T-cell (primary cell): ENCODE data around the gene TEAD1. TPM values are rescaled to one million over a fixed set of nuclear protein-coding genes. Genes with fewer than 3 reads are reported as not detected.

Source experiments
- ATAC-seq, 4 experiments: fragments of 200-7000 bp in 3 of 4; fragments of 150-1000 bp in 1 of 4; cut with Tn5 transposase; replicated peaks in 1 of 4; 1 replicate in 3 of 4; 2 replicates in 1 of 4; pipeline ENCODE4 v1.10.0; 2021; ENCODE audit warnings: moderate library complexity in 3 of 4, mild to moderate bottlenecking in 2 of 4, moderate number of reproducible peaks in 1 of 4
- CTCF ChIA-PET, 2 donors: fragments of 300-600 bp; sonication (Branson Sonifier 250); formaldehyde crosslinking; loops; one replicate each; lab custom pipeline; 2022; ENCODE audit warnings: antibody characterized with exemption in 2 of 2; lab: Charles Lee
- POLR2A ChIA-PET, 2 donors: fragments of 300-600 bp; sonication (Branson Sonifier 250); formaldehyde crosslinking; loops; one replicate each; lab custom pipeline; 2022; ENCODE audit warnings: antibody characterized with exemption in 2 of 2; lab: Charles Lee
- DNase-seq, 35 experiments: peaks; one replicate each; pipeline versions ENCODE4 v3.0.0 to v3.0.0-alpha.2; 2013 to 2023
- H3K27ac ChIP-seq: one replicate; pipeline ENCODE4 v1.5.1; 2013; ENCODE audit warnings: low read length
- H3K27me3 ChIP-seq, 2 experiments: replicated peaks in 1 of 2; 1 replicate in 1 of 2; 2 replicates in 1 of 2; pipeline versions ENCODE4 v1.6.1 to v1.7.0; 2013; ENCODE audit warnings: low read length in 1 of 2, mixed read lengths in 1 of 2; ENCODE audit not compliant: control insufficient read depth in 2 of 2, insufficient read depth in 2 of 2; ENCODE audit errors: extremely low read depth in 1 of 2
- H3K36me3 ChIP-seq, 2 donors: 1 replicate in 1 of 2; 2 replicates in 1 of 2; pipeline versions ENCODE4 v1.6.1 to v1.7.0; 2013; ENCODE audit warnings: low read length in 1 of 2; ENCODE audit not compliant: control insufficient read depth in 2 of 2, insufficient read depth in 1 of 2; ENCODE audit errors: extremely low read depth in 1 of 2
- H3K4me1 ChIP-seq, 2 experiments: 1 replicate in 1 of 2; 2 replicates in 1 of 2; pipeline versions ENCODE4 v1.6.1 to v1.7.0; 2013; ENCODE audit warnings: low read length in 2 of 2, mixed read lengths in 1 of 2; ENCODE audit not compliant: insufficient read depth in 2 of 2, control insufficient read depth in 1 of 2; ENCODE audit errors: extremely low read depth in 1 of 2
- H3K4me3 ChIP-seq, 2 donors: 1 replicate in 1 of 2; 2 replicates in 1 of 2; pipeline versions ENCODE4 v1.5.1 to v1.7.0; 2013; ENCODE audit warnings: mild to moderate bottlenecking in 2 of 2, low read length in 1 of 2, moderate library complexity in 1 of 2; ENCODE audit not compliant: control insufficient read depth in 1 of 2; ENCODE audit errors: extremely low read depth in 1 of 2
- H3K9me3 ChIP-seq: 2 replicates; pipeline ENCODE4 v1.7.0; 2013
- H3K27ac Mint-ChIP-seq, 2 donors: one replicate each; pipeline ENCODE4 v1.8.0; 2020 to 2021; ENCODE audit warnings: mild to moderate bottlenecking in 2 of 2, mixed read lengths in 2 of 2
- H3K27me3 Mint-ChIP-seq, 2 donors: one replicate each; pipeline ENCODE4 v1.8.0; 2021 to 2022; ENCODE audit warnings: mixed read lengths in 2 of 2
- H3K36me3 Mint-ChIP-seq: one replicate; pipeline ENCODE4 v1.8.0; 2021; ENCODE audit warnings: mixed read lengths
- H3K4me1 Mint-ChIP-seq, 3 donors: one replicate each; pipeline ENCODE4 v1.8.0; 2020 to 2022; ENCODE audit warnings: mixed read lengths in 3 of 3, mild to moderate bottlenecking in 1 of 3
- H3K4me3 Mint-ChIP-seq, 3 donors: one replicate each; pipeline ENCODE4 v1.8.0; 2020 to 2022; ENCODE audit warnings: mild to moderate bottlenecking in 3 of 3, mixed read lengths in 3 of 3, moderate library complexity in 3 of 3
- H3K9me3 Mint-ChIP-seq, 3 donors: one replicate each; pipeline ENCODE4 v1.8.0; 2020 to 2022; ENCODE audit warnings: mixed read lengths in 3 of 3
- WGBS: methylation state at CpG from one replicate; pipeline ENCODE4 v1.1.5; 2013; ENCODE audit warnings: missing lambda C conversion rate; ENCODE audit not compliant: insufficient coverage; 5-methylcytosine and 5-hydroxymethylcytosine counted together
- total RNA-seq, 35 experiments: library from RNA in 6 of 35; stranded (reverse) in 6 of 35; fragments of 120-200 nt in 1 of 35; gene quantifications; one replicate each; pipeline versions ENCODE4 v1.2.1 to v1.2.4 and lab custom pipeline; 2013 to 2026

TEAD1 gene
- total RNA-seq, 5 donors from 2014 or later (not counting 1 experiment from before 2014, with no cell fraction given) = 0.20 to 0.72 (median 0.44) TPM; not detected in 1

DNA sequence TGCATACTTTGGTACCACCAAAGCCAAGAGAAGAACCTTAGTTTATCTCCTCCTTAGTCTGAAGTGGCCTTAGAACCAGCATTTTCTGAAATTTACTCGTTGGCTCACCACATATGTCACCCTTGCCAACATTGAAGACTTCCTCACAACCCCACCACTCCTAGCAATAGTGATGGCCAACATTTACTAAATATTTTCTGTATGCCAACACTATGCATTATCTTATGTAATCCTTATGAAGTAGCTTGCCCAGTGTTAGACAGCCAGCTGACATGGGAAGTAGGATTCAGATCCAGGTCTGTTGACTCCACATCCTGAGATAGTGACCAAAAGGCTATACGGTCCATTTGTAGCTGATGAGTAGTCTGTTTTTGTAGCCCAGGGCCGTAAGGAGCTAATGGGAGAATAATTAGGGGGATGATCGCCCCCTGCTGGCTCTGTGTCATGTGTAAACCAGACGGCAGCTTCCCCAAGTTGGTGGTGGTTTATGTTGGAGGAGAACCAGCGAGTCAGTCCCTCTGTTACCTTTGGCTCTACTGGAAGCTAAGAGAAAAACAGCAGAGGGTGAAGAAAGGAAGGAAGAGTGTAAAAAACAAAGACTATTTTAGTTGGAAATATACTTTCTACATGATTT is 214.4 kb downstream of the TEAD1 start:
- Histone ChIP-seq H3K36me3 (no peaks in the 10 kb centered on the region), H3K4me3 (no peak overlapping the region), H3K4me1 (no peaks in the 10 kb centered on the region), H3K27me3 (peaks cover 2 to 6% of the 10 kb centered on the region in 2 experiments), H3K27ac (no peak overlapping the region), H3K9me3 (no peaks in the 10 kb centered on the region)
- Mint-ChIP-seq H3K27me3 (peaks cover 12 to 18% of the 10 kb centered on the region in 2 donors), H3K9me3 (no peaks in the 10 kb centered on the region), H3K4me1 (no peaks in the 10 kb centered on the region), H3K27ac (no peak overlapping the region), H3K4me3 (no peak overlapping the region), H3K36me3 (no peaks in the 10 kb centered on the region)
- ATAC-seq (peak in 3 of 4 experiments; percentile 41 to 68 (median 48)), DNase-seq (peak in 34 of 35 experiments; percentile 4 to 77 (median 54))
- ChIA-PET CTCF (interaction anchor here (0.5 to 5.6 kb wide), 15 partner anchors 9 to 1179 kb away, joined by 3 to 94 read pairs (median 4); no protein-coding TSS in a partner anchor), POLR2A (no interaction called here)
- WGBS = 49% methylated on average over 2 of the region's 6 CpGs

GRCh38 chr11:12889243-12889642 is 215.0 kb downstream of the TEAD1 start:
- H3K4me3 ChIP-seq = no peak overlapping the region
- 48% methylated on average over 2 of the region's 5 CpGs for WGBS
- no peak for DNase-seq
- no peaks in the 10 kb centered on the region for H3K4me1 ChIP-seq
- ATAC-seq = no peak
- POLR2A ChIA-PET = no interaction called here
- no peaks in the 10 kb centered on the region for H3K36me3 ChIP-seq
- no peak overlapping the region for H3K27ac ChIP-seq
- peaks cover 12 to 15% of the 10 kb centered on the region in 2 donors for H3K27me3 Mint-ChIP-seq
- peak overlapping the region in 1 of 2 donors; percentile 73 for H3K27ac Mint-ChIP-seq
- no peaks in the 10 kb centered on the region for H3K9me3 Mint-ChIP-seq
- H3K4me1 Mint-ChIP-seq = no peaks in the 10 kb centered on the region
- H3K4me3 Mint-ChIP-seq = no peak overlapping the region
- peaks cover 2 to 9% of the 10 kb centered on the region in 2 experiments for H3K27me3 ChIP-seq
- H3K9me3 ChIP-seq = no peaks in the 10 kb centered on the region
- no peaks in the 10 kb centered on the region for H3K36me3 Mint-ChIP-seq
- CTCF ChIA-PET = interaction anchor here (0.6 to 5.6 kb wide), 11 partner anchors 9 to 601 kb away, joined by 3 to 94 read pairs (median 4); no protein-coding TSS in a partner anchor

DNA sequence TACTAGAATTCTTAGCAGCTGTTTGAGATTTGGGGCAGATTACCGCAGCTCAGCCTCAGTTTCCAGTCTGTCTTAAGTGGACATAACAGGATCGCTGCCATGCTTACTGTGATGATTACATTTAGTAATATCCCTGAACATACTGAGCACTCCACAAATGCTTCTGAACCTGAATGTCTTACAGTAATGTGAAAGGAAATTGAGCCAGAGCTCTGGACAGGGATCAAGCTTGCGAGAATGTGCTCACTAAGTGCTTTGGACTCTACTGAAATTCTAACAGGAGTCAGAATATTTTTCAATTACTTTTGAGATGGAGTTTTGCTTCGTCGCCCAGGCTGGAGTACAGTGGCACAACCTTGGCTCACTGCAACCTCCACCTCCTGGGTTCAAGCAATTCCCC is 216.3 kb downstream of the TEAD1 start:
- no peak for DNase-seq
- ChIA-PET CTCF (interaction anchor here (0.6 to 5.6 kb wide), 6 partner anchors 12 to 806 kb away, joined by 3 to 94 read pairs (median 3); no protein-coding TSS in a partner anchor), POLR2A (no interaction called here)
- H3K27me3 Mint-ChIP-seq = peaks cover 16% of the 10 kb centered on the region in 2 donors
- no peaks in the 10 kb centered on the region for H3K36me3 ChIP-seq
- H3K36me3 Mint-ChIP-seq = no peaks in the 10 kb centered on the region
- no peaks in the 10 kb centered on the region for H3K9me3 Mint-ChIP-seq
- no peak for ATAC-seq
- H3K9me3 ChIP-seq = no peaks in the 10 kb centered on the region
- H3K4me1 Mint-ChIP-seq = no peaks in the 10 kb centered on the region
- no peak overlapping the region for H3K4me3 Mint-ChIP-seq
- H3K27me3 ChIP-seq = peaks cover 2 to 12% of the 10 kb centered on the region in 2 experiments
- no peaks in the 10 kb centered on the region for H3K4me1 ChIP-seq
- no peak overlapping the region for H3K27ac Mint-ChIP-seq
- 100% methylated on average over 1 of the region's 5 CpGs for whole genome bisulfite sequencing
- no peak overlapping the region for H3K4me3 ChIP-seq
- H3K27ac ChIP-seq = no peak overlapping the region

- POLR2A ChIA-PET = no interaction called here
- 36% methylated on average over 5 of the region's 12 CpGs for WGBS
Observed at GRCh38 chr11:12893787-12894672, 219.8 kb downstream of the TEAD1 start.

DNA sequence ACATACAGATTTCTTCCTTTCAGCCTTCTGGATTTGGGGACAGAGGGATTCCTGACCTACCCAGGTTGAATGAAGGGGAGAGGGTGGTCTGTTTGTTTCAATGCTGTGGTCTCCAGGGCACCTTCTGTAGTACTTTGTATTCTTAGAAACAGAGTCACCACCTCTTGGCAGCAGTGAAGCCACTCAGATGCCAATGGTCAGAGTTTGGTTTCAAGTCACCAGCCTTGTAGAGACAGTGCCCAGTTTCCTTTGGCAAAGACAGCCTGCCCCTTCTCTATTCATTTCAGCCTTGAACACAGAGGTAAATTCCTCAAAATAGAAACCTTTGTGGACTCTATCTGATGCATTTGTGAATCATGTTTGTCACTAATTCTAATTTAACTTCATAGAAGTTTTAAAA is 223.2 kb downstream of the TEAD1 start:
- Histone ChIP-seq H3K27me3 (peaks cover 0 to 7% of the 10 kb centered on the region in 2 experiments), H3K4me3 (no peak overlapping the region), H3K36me3 (no peaks in the 10 kb centered on the region), H3K9me3 (no peaks in the 10 kb centered on the region), H3K27ac (no peak overlapping the region), H3K4me1 (no peaks in the 10 kb centered on the region)
- no peak for DNase-seq
- Mint-ChIP-seq H3K27me3 (peaks cover 17 to 20% of the 10 kb centered on the region in 2 donors), H3K4me1 (no peaks in the 10 kb centered on the region), H3K27ac (no peak overlapping the region), H3K4me3 (no peak overlapping the region), H3K36me3 (no peaks in the 10 kb centered on the region), H3K9me3 (no peaks in the 10 kb centered on the region)
- POLR2A ChIA-PET = no interaction called here
- CTCF ChIA-PET = interaction anchor here in 1 of 2 donors (0.6 to 1.1 kb wide), 3 partner anchors 9 to 815 kb away, joined by 3 to 5 read pairs (median 4); no protein-coding TSS in a partner anchor
- ATAC-seq = no peak

More at GRCh38 chr11:12893787-12894672, 219.8 kb downstream of the TEAD1 start:
- Histone ChIP-seq H3K27ac (no peak overlapping the region), H3K4me3 (no peak overlapping the region), H3K9me3 (no peaks in the 10 kb centered on the region), H3K4me1 (no peaks in the 10 kb centered on the region), H3K27me3 (peaks cover 2 to 11% of the 10 kb centered on the region in 2 experiments), H3K36me3 (no peaks in the 10 kb centered on the region)
- Mint-ChIP-seq H3K27me3 (peaks cover 17% of the 10 kb centered on the region in 2 donors), H3K4me3 (no peak overlapping the region), H3K36me3 (no peaks in the 10 kb centered on the region), H3K9me3 (no peaks in the 10 kb centered on the region), H3K27ac (no peak overlapping the region), H3K4me1 (no peaks in the 10 kb centered on the region)
- DNase-seq (peak in 29 of 35 experiments; percentile 5 to 62 (median 34)), ATAC-seq (peak in 2 of 4 experiments; percentile 35 to 50)
- CTCF ChIA-PET = interaction anchor here in 1 of 2 donors (0.5 to 0.8 kb wide), 3 partner anchors 17 to 563 kb away, joined by 3 to 5 read pairs (median 4); no protein-coding TSS in a partner anchor

- H3K4me3 Mint-ChIP-seq = no peak overlapping the region
Observed at GRCh38 chr11:12897867-12898266, 223.6 kb downstream of the TEAD1 start.

More at GRCh38 chr11:12897867-12898266, 223.6 kb downstream of the TEAD1 start:
- Mint-ChIP-seq H3K9me3 (no peaks in the 10 kb centered on the region), H3K4me1 (no peaks in the 10 kb centered on the region), H3K27ac (no peak overlapping the region), H3K27me3 (peaks cover 17 to 20% of the 10 kb centered on the region in 2 donors), H3K36me3 (no peaks in the 10 kb centered on the region)
- ChIA-PET CTCF (interaction anchor here (0.6 to 1.3 kb wide), 6 partner anchors 9 to 814 kb away, joined by 3 to 5 read pairs (median 4); no protein-coding TSS in a partner anchor), POLR2A (no interaction called here)
- Histone ChIP-seq H3K4me1 (no peaks in the 10 kb centered on the region), H3K27ac (no peak overlapping the region), H3K4me3 (no peak overlapping the region), H3K9me3 (no peaks in the 10 kb centered on the region), H3K36me3 (no peaks in the 10 kb centered on the region), H3K27me3 (peaks cover 0 to 7% of the 10 kb centered on the region in 2 experiments)
- no peak for ATAC-seq
- no peak for DNase-seq
- no CpG with 5 or more reads among the region's 3 CpGs for WGBS
